ENCODE data around the gene DLG1.

- TF ChIP-seq POLR2A (IDR thresholded peaks at IDR 0.05) = no peak
- no peak for TF ChIP-seq CTCF (IDR thresholded peaks at IDR 0.05)
Observed at GRCh38 chr3:197165890-197166289, 132.5 kb downstream of the DLG1 start.
